HepG2 (cell line): ENCODE results near the gene BAHCC1. TPM values are rescaled to one million over a fixed set of nuclear protein-coding genes. Genes with fewer than 3 reads are reported as not detected.

ENCODE experiments used
- CSRNP2 ChIP-seq: sonication (generic); formaldehyde crosslinking; conservative IDR thresholded peaks from 2 replicates; pipeline ENCODE4 v1.8.0; 2022; ENCODE audit warnings: low read depth, missing genetic modification reagents
- HIVEP1 ChIP-seq: sonication (generic); formaldehyde crosslinking; IDR thresholded peaks from 2 replicates; pipeline ENCODE4 v1.4.0; 2020; ENCODE audit warnings: mild to moderate bottlenecking, missing genetic modification reagents
- HNF1B ChIP-seq: sonication (generic); formaldehyde crosslinking; IDR thresholded peaks from 2 replicates; pipeline ENCODE4 v1.5.1; 2020; ENCODE audit warnings: mild to moderate bottlenecking, moderate library complexity, missing genetic modification reagents
- IKZF4 ChIP-seq: sonication (generic); formaldehyde crosslinking; IDR thresholded peaks from 2 replicates; pipeline ENCODE4 v1.5.1; 2020; ENCODE audit warnings: borderline replicate concordance, mild to moderate bottlenecking, low read depth, missing genetic modification reagents; ENCODE audit errors: not compliant biosample characterization
- KDM5B ChIP-seq: sonication (generic); formaldehyde crosslinking; IDR thresholded peaks from 2 replicates; pipeline ENCODE4 v1.4.0; 2020; ENCODE audit warnings: missing genetic modification reagents, mild to moderate bottlenecking, borderline replicate concordance
- PRMT3 ChIP-seq: sonication (generic); formaldehyde crosslinking; IDR thresholded peaks from 2 replicates; pipeline ENCODE4 v1.8.1; 2022; ENCODE audit warnings: low read depth, mild to moderate bottlenecking, moderate library complexity, missing genetic modification reagents, borderline replicate concordance
- SP2 ChIP-seq: sonication (generic); formaldehyde crosslinking; IDR thresholded peaks from 2 replicates; pipeline ENCODE4 v1.5.1; 2020; ENCODE audit warnings: mild to moderate bottlenecking, missing genetic modification reagents
- TRAFD1 ChIP-seq: sonication (generic); formaldehyde crosslinking; IDR thresholded peaks from 2 replicates; pipeline ENCODE4 v1.5.1; 2020; ENCODE audit warnings: missing genetic modification reagents, mild to moderate bottlenecking, borderline replicate concordance
- ZBTB2 ChIP-seq: sonication (generic); formaldehyde crosslinking; IDR thresholded peaks from 2 replicates; pipeline ENCODE4 v1.8.0; 2022; ENCODE audit warnings: low read depth, missing genetic modification reagents
- ZBTB37 ChIP-seq: sonication (generic); formaldehyde crosslinking; IDR thresholded peaks from 2 replicates; pipeline ENCODE4 v1.4.0; 2020; ENCODE audit warnings: mild to moderate bottlenecking, missing genetic modification reagents
- ZNF660 ChIP-seq: sonication (generic); formaldehyde crosslinking; IDR thresholded peaks from 2 replicates; pipeline ENCODE4 v1.5.1; 2020; ENCODE audit warnings: mild to moderate bottlenecking, low read depth, missing genetic modification reagents, borderline replicate concordance
- ZNF761 ChIP-seq: sonication (generic); formaldehyde crosslinking; conservative IDR thresholded peaks from 2 replicates; pipeline ENCODE4 v1.4.0; 2020; ENCODE audit warnings: mild to moderate bottlenecking, missing genetic modification reagents
- ZNF770 ChIP-seq: sonication (generic); formaldehyde crosslinking; IDR thresholded peaks from 2 replicates; pipeline ENCODE4 v1.5.0; 2020; ENCODE audit warnings: mild to moderate bottlenecking, missing genetic modification reagents
- ZUFSP ChIP-seq: sonication (generic); formaldehyde crosslinking; IDR thresholded peaks from 2 replicates; pipeline ENCODE4 v1.9.0; 2021; ENCODE audit warnings: missing genetic modification reagents, mild to moderate bottlenecking, borderline replicate concordance
- polyA plus RNA-seq, 8 experiments: library from polyadenylated mRNA; depleted of rRNA in 3 of 8; stranded (reverse) in 7 of 8; unstranded in 1 of 8; fragments of >200 nt; fragmentation: Illumina TruSeq in 4 of 8; extraction: Trizol in 4 of 8; gene quantifications; 2 replicates each; pipeline versions ENCODE4 v1.2.1 to v1.2.3, GENCODE V29; 2011 to 2016; ENCODE audit warnings: low read depth in 4 of 8, missing spikeins in 1 of 8, mixed read lengths in 1 of 8; ENCODE audit not compliant: insufficient read depth in 1 of 8
- total RNA-seq, 5 experiments: library from RNA; depleted of rRNA; stranded (reverse); fragments of >200 nt; fragmentation: Illumina TruSeq; extraction: Trizol; gene quantifications; 2 replicates each; pipeline ENCODE4 v1.2.3, GENCODE V29; 2016; ENCODE audit warnings: low read depth in 1 of 5

Gene BAHCC1
- total and polyA plus RNA-seq, 2 of the 13 experiments (the other 11 are each of a cell fraction or from before 2014, with no cell fraction given) = 1.4 to 1.7 TPM

GRCh38 chr17:81487487-81488275, 92.4 kb downstream of the BAHCC1 start (continued):
- no peak for TF ChIP-seq HNF1B
- TF ChIP-seq TRAFD1 = no peak
- TF ChIP-seq SP2 (CRISPR knock-in tag) = peak; percentile 68
- TF ChIP-seq ZNF660 = no peak
- peak; percentile 17; the same call in 1 of the 2 replicates for TF ChIP-seq ZBTB2 (CRISPR knock-in tag)
- 0 out of 2 replicates have a peak, but pooled peaks have one; percentile 25 for TF ChIP-seq ZNF761
- 0 out of 2 replicates have a peak, but pooled peaks have one; percentile 45 for TF ChIP-seq PRMT3 (CRISPR knock-in tag)
- TF ChIP-seq CSRNP2 (CRISPR knock-in tag) = no peak
- peak; percentile 90 for TF ChIP-seq IKZF4
- peak; percentile 94 for TF ChIP-seq KDM5B
- no peak; the same call in 1 of the 2 replicates for TF ChIP-seq HIVEP1 (CRISPR knock-in tag)
- peak; percentile 97 for TF ChIP-seq ZNF770 (CRISPR knock-in tag)
- no peak for TF ChIP-seq ZBTB37 (CRISPR knock-in tag)
- TF ChIP-seq ZUFSP = no peak
